SU-DHL-6 (cell line): ENCODE measurements around the gene ATP1B2.

Experiments
- H2AFZ ChIP-seq: fragments of 200-600 bp; sonication (generic); 2 replicates; pipeline ENCODE4 v1.6.1; 2014; ENCODE audit warnings: low read depth, mild to moderate bottlenecking, moderate library complexity, mixed read lengths, antibody characterized with exemption, low read length; ENCODE audit not compliant: severe bottlenecking
- H3F3A ChIP-seq: fragments of 200-600 bp; shearing (Covaris generic); 2 replicates; pipeline ENCODE4 v1.6.0; 2016; ENCODE audit warnings: antibody characterized with exemption, mild to moderate bottlenecking; ENCODE audit not compliant: insufficient read depth
- H3K27ac ChIP-seq: fragments of 200-600 bp; sonication (generic); 2 replicates; pipeline ENCODE4 v1.5.1; 2016; ENCODE audit warnings: low read depth, mild to moderate bottlenecking, low read length, moderate library complexity, mixed read lengths
- H3K27me3 ChIP-seq: fragments of 200-600 bp; sonication (generic), shearing (Covaris generic); 2 replicates; pipeline ENCODE4 v1.6.0; 2014; ENCODE audit warnings: mild to moderate bottlenecking, low read length
- H3K36me3 ChIP-seq: fragments of 200-600 bp; sonication (generic); 2 replicates; pipeline ENCODE4 v1.6.1; 2014; ENCODE audit warnings: mild to moderate bottlenecking, low read length, mixed read lengths
- H3K4me2 ChIP-seq: fragments of 300-600, 200-600 bp; shearing (Covaris generic), sonication (generic); 2 replicates; pipeline ENCODE4 v1.6.0; 2014; ENCODE audit warnings: low read length, low read depth, mild to moderate bottlenecking; ENCODE audit not compliant: poor library complexity, severe bottlenecking
- H3K4me3 ChIP-seq: fragments of 200-600 bp; sonication (generic); 2 replicates; pipeline ENCODE4 v1.5.1; 2014; ENCODE audit warnings: antibody characterized with exemption, low read length, mild to moderate bottlenecking, mixed read lengths; ENCODE audit not compliant: insufficient read depth, poor library complexity, severe bottlenecking
- H3K79me2 ChIP-seq: fragments of 200-600 bp; sonication (generic); 2 replicates; pipeline ENCODE4 v1.6.1; 2014; ENCODE audit warnings: mild to moderate bottlenecking, low read length, moderate library complexity; ENCODE audit not compliant: insufficient read depth
- H3K9ac ChIP-seq: fragments of 200-600 bp; sonication (generic); 2 replicates; pipeline ENCODE4 v1.7.0; 2014; ENCODE audit warnings: mild to moderate bottlenecking, low read length
- H3K9me2 ChIP-seq: fragments of 200-600 bp; sonication (generic); replicated peaks from 2 replicates; pipeline ENCODE4 v1.6.1; 2014; ENCODE audit warnings: low read length; ENCODE audit not compliant: insufficient read depth
- H3K9me3 ChIP-seq: fragments of 200-600 bp; sonication (generic); 2 replicates; pipeline ENCODE4 v1.6.1; 2014; ENCODE audit warnings: low read length, mixed read lengths; ENCODE audit not compliant: insufficient read depth
- H4K20me1 ChIP-seq: fragments of 200-600 bp; sonication (generic); 2 replicates; pipeline ENCODE4 v1.6.1; 2014; ENCODE audit warnings: low read depth, mild to moderate bottlenecking, antibody characterized with exemption, low read length, moderate library complexity, mixed read lengths
- EZH2phosphoT487 ChIP-seq: fragments of 200-600 bp; sonication (generic), shearing (Covaris generic); conservative IDR thresholded peaks from 2 replicates; pipeline ENCODE4 v1.6.1; 2018; ENCODE audit warnings: mild to moderate bottlenecking, antibody characterized with exemption, low read length, moderate library complexity, mixed read lengths
- TF ChIP-seq, protein P1 (sequence below): fragments of 200-600 bp; sonication (generic); IDR thresholded peaks from one replicate; pipeline ENCODE4 v1.5.1; 2017; ENCODE audit warnings: antibody characterized with exemption, mild to moderate bottlenecking, low read length, moderate library complexity; ENCODE audit not compliant: insufficient read depth, poor library complexity, severe bottlenecking

ATP1B2 gene

DNA sequence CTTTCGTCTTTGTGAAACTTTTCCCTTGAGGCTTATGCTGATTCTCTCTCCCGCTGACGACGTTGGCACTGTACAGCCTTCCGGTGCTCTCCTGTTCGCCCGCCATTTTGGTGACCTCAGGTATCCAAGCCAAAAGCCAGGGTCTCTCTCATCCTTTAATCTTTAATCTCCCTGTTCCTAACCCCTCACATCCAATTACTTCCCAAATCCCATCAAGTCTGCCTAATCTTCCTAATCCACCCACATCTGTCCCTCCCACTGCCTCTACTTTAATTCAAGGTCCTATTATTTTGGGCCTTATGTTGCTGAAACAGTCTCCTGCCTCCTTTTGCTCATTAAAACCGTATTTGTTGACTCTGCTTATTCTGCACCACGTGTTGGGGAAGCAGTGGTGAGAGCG is 44.9 kb downstream of the ATP1B2 start:
- TF ChIP-seq, protein P1, sequence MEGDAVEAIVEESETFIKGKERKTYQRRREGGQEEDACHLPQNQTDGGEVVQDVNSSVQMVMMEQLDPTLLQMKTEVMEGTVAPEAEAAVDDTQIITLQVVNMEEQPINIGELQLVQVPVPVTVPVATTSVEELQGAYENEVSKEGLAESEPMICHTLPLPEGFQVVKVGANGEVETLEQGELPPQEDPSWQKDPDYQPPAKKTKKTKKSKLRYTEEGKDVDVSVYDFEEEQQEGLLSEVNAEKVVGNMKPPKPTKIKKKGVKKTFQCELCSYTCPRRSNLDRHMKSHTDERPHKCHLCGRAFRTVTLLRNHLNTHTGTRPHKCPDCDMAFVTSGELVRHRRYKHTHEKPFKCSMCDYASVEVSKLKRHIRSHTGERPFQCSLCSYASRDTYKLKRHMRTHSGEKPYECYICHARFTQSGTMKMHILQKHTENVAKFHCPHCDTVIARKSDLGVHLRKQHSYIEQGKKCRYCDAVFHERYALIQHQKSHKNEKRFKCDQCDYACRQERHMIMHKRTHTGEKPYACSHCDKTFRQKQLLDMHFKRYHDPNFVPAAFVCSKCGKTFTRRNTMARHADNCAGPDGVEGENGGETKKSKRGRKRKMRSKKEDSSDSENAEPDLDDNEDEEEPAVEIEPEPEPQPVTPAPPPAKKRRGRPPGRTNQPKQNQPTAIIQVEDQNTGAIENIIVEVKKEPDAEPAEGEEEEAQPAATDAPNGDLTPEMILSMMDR: no peak
- TF ChIP-seq EZH2phosphoT487: no peak
- H3K4me3 ChIP-seq: no peak overlapping the region
- H3K27ac ChIP-seq: no peak overlapping the region
- no peaks in the 10 kb centered on the region for H3K36me3 ChIP-seq
- no peaks in the 10 kb centered on the region for H3K9me3 ChIP-seq
- H3F3A ChIP-seq: no peaks in the 10 kb centered on the region
- no peak overlapping the region for H2AFZ ChIP-seq
- no peaks in the 10 kb centered on the region for H3K27me3 ChIP-seq
- H3K79me2 ChIP-seq: no peaks in the 10 kb centered on the region
- H3K4me2 ChIP-seq: no peak overlapping the region
- no peaks in the 10 kb centered on the region for H3K9me2 ChIP-seq
- H4K20me1 ChIP-seq: no peaks in the 10 kb centered on the region
- no peak overlapping the region for H3K9ac ChIP-seq

DNA sequence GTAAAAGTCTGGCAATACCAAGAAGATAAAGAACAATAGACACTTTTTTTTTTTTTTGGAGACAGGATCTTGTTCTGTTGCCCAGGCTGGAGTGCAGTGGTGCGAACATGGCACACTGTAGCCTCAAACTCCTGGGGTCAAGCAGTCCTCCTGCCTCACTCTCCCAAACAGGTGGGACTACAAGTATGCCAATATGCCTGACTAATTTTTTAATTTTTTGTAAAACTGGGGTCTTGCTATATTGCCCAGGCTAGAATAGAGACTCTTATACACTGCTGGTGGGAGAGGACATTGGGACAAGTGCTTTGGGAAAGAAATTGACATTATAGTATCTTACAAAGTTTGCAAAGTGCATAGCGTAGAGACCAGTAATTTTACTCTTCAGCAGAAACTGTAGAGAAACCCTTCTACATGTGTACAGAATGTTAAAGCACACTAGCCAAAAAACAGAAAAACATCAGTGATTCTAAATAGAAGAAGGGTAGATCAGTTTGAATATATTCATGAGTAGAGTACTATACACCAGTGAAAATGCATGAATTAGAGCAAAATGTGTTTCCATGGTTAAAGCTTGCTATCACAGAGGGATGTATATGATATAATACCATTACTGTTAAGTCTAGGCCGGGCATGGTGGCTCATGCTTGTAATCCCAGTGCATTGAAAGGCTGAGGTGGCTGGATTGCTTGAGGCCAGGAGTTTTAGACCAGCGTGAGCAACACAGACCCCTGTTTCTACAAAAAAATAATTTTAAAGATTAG is 47.3 kb downstream of the ATP1B2 start:
- Histone ChIP-seq H2AFZ (no peak overlapping the region), H3K27ac (no peak overlapping the region), H3K27me3 (no peaks in the 10 kb centered on the region), H3K4me3 (no peak overlapping the region), H3K9me2 (no peaks in the 10 kb centered on the region), H3K79me2 (no peaks in the 10 kb centered on the region), H3K36me3 (no peaks in the 10 kb centered on the region), H4K20me1 (no peaks in the 10 kb centered on the region), H3K4me2 (no peak overlapping the region), H3F3A (no peaks in the 10 kb centered on the region), H3K9me3 (no peaks in the 10 kb centered on the region), H3K9ac (no peak overlapping the region)
- TF ChIP-seq, protein P1: no peak
- no peak for TF ChIP-seq EZH2phosphoT487

DNA sequence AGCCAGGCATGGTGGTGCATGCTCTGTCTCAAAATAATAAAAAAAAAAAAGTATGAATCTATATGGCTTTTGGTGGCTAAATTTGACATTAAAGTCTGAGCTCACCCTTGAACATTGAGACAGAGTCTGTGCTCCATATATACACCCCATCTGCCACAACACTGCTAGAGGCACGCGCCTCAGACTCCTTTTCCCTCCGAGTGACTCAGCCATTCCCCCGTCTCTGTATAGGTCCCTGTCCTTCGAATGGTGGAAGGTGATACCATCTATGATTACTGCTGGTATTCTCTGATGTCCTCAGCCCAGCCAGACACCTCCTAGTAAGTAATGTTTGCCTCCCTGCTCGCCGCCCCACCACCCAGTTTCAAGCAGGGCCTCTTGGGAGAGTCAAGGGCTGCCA is 49.8 kb downstream of the ATP1B2 start:
- Histone ChIP-seq H3F3A (no peaks in the 10 kb centered on the region), H3K27me3 (no peaks in the 10 kb centered on the region), H3K9me3 (no peaks in the 10 kb centered on the region), H2AFZ (no peak overlapping the region), H3K4me2 (no peak overlapping the region), H3K4me3 (no peak overlapping the region), H3K27ac (no peak overlapping the region), H3K9me2 (no peaks in the 10 kb centered on the region), H4K20me1 (no peaks in the 10 kb centered on the region), H3K9ac (no peak overlapping the region), H3K79me2 (no peaks in the 10 kb centered on the region), H3K36me3 (no peaks in the 10 kb centered on the region)
- TF ChIP-seq, protein P1: no peak
- TF ChIP-seq EZH2phosphoT487: no peak
